ENCODE results near the gene VEGFD. TPM values are rescaled to one million over a fixed set of nuclear protein-coding genes. Genes with fewer than 3 reads are reported as not detected.
"Not testable (repeated sequence)": the region's sequence is repeated elsewhere in the genome, so short reads cannot be mapped to it uniquely, and the experiment has no call there.

The VEGFD gene
- total RNA-seq, 1 donor from 2014 or later: not detected

- no peak overlapping the region for H3K4me3 ChIP-seq (ENCODE audit: low read depth, low read length)
- no peak for DNase-seq (ENCODE audit: low read depth)
- TF ChIP-seq CTCF (conservative IDR thresholded peaks at IDR 0.05; ENCODE audit: low read depth, low read length): no peak
These were observed 65.1 kb downstream of the VEGFD start for GRCh38 chrX:15319075-15319474.

- no peak within 1 kb of the TSS for H3K4me3 ChIP-seq (ENCODE audit: low read depth, low read length)
- no peak for DNase-seq (ENCODE audit: low read depth)
- TF ChIP-seq CTCF (conservative IDR thresholded peaks at IDR 0.05; ENCODE audit: low read depth, low read length): no peak
These were observed 68.7 kb downstream of the VEGFD start, which contains the start of gene ASB11 for GRCh38 chrX:15315509-15315908. TSS of gene ASB11 (minus strand) at chrX:15315640. CDS start at chrX:15315605, 35 bp downstream.

GRCh38 chrX:15314472-15314871 is 69.7 kb downstream of the VEGFD start:
- no peak for DNase-seq (ENCODE audit: low read depth)
- TF ChIP-seq CTCF (conservative IDR thresholded peaks at IDR 0.05; ENCODE audit: low read depth, low read length): no peak
- H3K4me3 ChIP-seq (ENCODE audit: low read depth, low read length): no peak overlapping the region

GRCh38 chrX:15311119-15311518 is 73.1 kb downstream of the VEGFD start:
- no peak for TF ChIP-seq CTCF (conservative IDR thresholded peaks at IDR 0.05; ENCODE audit: low read depth, low read length)
- no peak overlapping the region for H3K4me3 ChIP-seq (ENCODE audit: low read depth, low read length)
- no peak for DNase-seq (ENCODE audit: low read depth)

- no peak overlapping the region for H3K4me3 ChIP-seq (ENCODE audit: low read depth, low read length)
- no peak for DNase-seq (ENCODE audit: low read depth)
- no peak for TF ChIP-seq CTCF (conservative IDR thresholded peaks at IDR 0.05; ENCODE audit: low read depth, low read length)
These were observed 74.1 kb downstream of the VEGFD start for GRCh38 chrX:15310117-15310516.

- DNase-seq (ENCODE audit: low read depth): not testable (repeated sequence)
These were observed 78.3 kb downstream of the VEGFD start for GRCh38 chrX:15305899-15306298.

GRCh38 chrX:15301924-15302323 is 82.3 kb downstream of the VEGFD start:
- no peak for TF ChIP-seq CTCF (conservative IDR thresholded peaks at IDR 0.05; ENCODE audit: low read depth, low read length)
- DNase-seq (ENCODE audit: low read depth): no peak

More at GRCh38 chrX:15305899-15306298, 78.3 kb downstream of the VEGFD start:
- not testable (repeated sequence) for H3K4me3 ChIP-seq (ENCODE audit: low read depth, low read length)

More at GRCh38 chrX:15301924-15302323, 82.3 kb downstream of the VEGFD start:
- no peak overlapping the region for H3K4me3 ChIP-seq (ENCODE audit: low read depth, low read length)
